Transverse colon (tissue), 3 donors: Measurements from ENCODE around the gene GPC6.

Source experiments
- CTCF ChIP-seq, 5 experiments: fragments of 200-600 bp in 3 of 5; fragments of 450-650 bp in 2 of 5; sonication (generic) in 3 of 5; IDR thresholded peaks; 1 replicate in 2 of 5; 2 replicates in 3 of 5; pipeline ENCODE4 v1.5.1; 2016 to 2017; ENCODE audit warnings: antibody characterized with exemption in 5 of 5, inconsistent platforms in 3 of 5, mild to moderate bottlenecking in 2 of 5, moderate library complexity in 1 of 5
- EP300 ChIP-seq: sonication (generic); formaldehyde crosslinking; IDR thresholded peaks from one replicate; pipeline ENCODE4 v1.6.1; 2017; ENCODE audit warnings: antibody characterized with exemption, low read depth
- POLR2A ChIP-seq: fragments of 450-650 bp; IDR thresholded peaks from one replicate; pipeline ENCODE4 v1.6.1; 2016; ENCODE audit warnings: antibody characterized with exemption, mild to moderate bottlenecking, moderate library complexity

GRCh38 chr13:93814658-93815057, 588.1 kb downstream of the GPC6 start:
- TF ChIP-seq CTCF (IDR thresholded peaks at IDR 0.05) (no peak), EP300 (no peak), POLR2A (no peak)
